ENCODE measurements around the gene DNAH12. TPM values are rescaled to one million over a fixed set of nuclear protein-coding genes. Genes with fewer than 3 reads are reported as not detected.
"Not testable (repeated sequence)": the region's sequence is repeated elsewhere in the genome, so short reads cannot be mapped to it uniquely, and the experiment has no call there.

The DNAH12 gene
- total RNA-seq, 1 donor from 2014 or later: 0.70 TPM

- peak; percentile 46 for DNase-seq (ENCODE audit: low spot score)
Observed at GRCh38 chr3:57545636-57546268, 1.6 kb upstream of the DNAH12 start.

GRCh38 chr3:57538465-57538864 lies 5.7 kb downstream of the DNAH12 start:
- no peak for DNase-seq (ENCODE audit: low spot score)

GRCh38 chr3:57530071-57530608 lies 14.0 kb downstream of the DNAH12 start:
- no peak for DNase-seq (ENCODE audit: low spot score)

- no peak for DNase-seq (ENCODE audit: low spot score)
Observed at GRCh38 chr3:57518276-57518915, 25.7 kb downstream of the DNAH12 start.

GRCh38 chr3:57512166-57512565 lies 32.0 kb downstream of the DNAH12 start:
- DNase-seq (ENCODE audit: low spot score): no peak

GRCh38 chr3:57505901-57506300 lies 38.2 kb downstream of the DNAH12 start:
- no peak for DNase-seq (ENCODE audit: low spot score)

- DNase-seq (ENCODE audit: low spot score): no peak
Observed at GRCh38 chr3:57500506-57500905, 43.6 kb downstream of the DNAH12 start.

- DNase-seq (ENCODE audit: low spot score): no peak
Observed at GRCh38 chr3:57497904-57498303, 46.2 kb downstream of the DNAH12 start.

GRCh38 chr3:57484563-57484962 lies 59.6 kb downstream of the DNAH12 start:
- no peak for DNase-seq (ENCODE audit: low spot score)

GRCh38 chr3:57477193-57477592 lies 67.0 kb downstream of the DNAH12 start:
- DNase-seq (ENCODE audit: low spot score): not testable (repeated sequence)

- no peak for DNase-seq (ENCODE audit: low spot score)
Observed at GRCh38 chr3:57464801-57465200, 79.3 kb downstream of the DNAH12 start.

- no peak for DNase-seq (ENCODE audit: low spot score)
Observed at GRCh38 chr3:57464011-57464410, 80.1 kb downstream of the DNAH12 start.

GRCh38 chr3:57451150-57451846 lies 92.8 kb downstream of the DNAH12 start:
- no peak for DNase-seq (ENCODE audit: low spot score)

GRCh38 chr3:57449276-57449847 lies 94.8 kb downstream of the DNAH12 start:
- not testable (repeated sequence) for DNase-seq (ENCODE audit: low spot score)

GRCh38 chr3:57448489-57448888 lies 95.7 kb downstream of the DNAH12 start:
- DNase-seq (ENCODE audit: low spot score): not testable (repeated sequence)

- no peak for DNase-seq (ENCODE audit: low spot score)
Observed at GRCh38 chr3:57446318-57446841, 97.8 kb downstream of the DNAH12 start.

GRCh38 chr3:57444469-57444868 lies 99.7 kb downstream of the DNAH12 start:
- DNase-seq (ENCODE audit: low spot score): no peak

GRCh38 chr3:57440144-57440543 lies 104.0 kb downstream of the DNAH12 start:
- not testable (repeated sequence) for DNase-seq (ENCODE audit: low spot score)

GRCh38 chr3:57438460-57438859 lies 105.7 kb downstream of the DNAH12 start:
- not testable (repeated sequence) for DNase-seq (ENCODE audit: low spot score)

- DNase-seq (ENCODE audit: low spot score): no peak
Observed at GRCh38 chr3:57436195-57436761, 107.9 kb downstream of the DNAH12 start.

GRCh38 chr3:57434041-57434440 lies 110.1 kb downstream of the DNAH12 start:
- DNase-seq (ENCODE audit: low spot score): no peak

- DNase-seq (ENCODE audit: low spot score): no peak
Observed at GRCh38 chr3:57423335-57423734, 120.8 kb downstream of the DNAH12 start.
